ENCODE measurements around the gene RSBN1L.

Gene RSBN1L

DNA sequence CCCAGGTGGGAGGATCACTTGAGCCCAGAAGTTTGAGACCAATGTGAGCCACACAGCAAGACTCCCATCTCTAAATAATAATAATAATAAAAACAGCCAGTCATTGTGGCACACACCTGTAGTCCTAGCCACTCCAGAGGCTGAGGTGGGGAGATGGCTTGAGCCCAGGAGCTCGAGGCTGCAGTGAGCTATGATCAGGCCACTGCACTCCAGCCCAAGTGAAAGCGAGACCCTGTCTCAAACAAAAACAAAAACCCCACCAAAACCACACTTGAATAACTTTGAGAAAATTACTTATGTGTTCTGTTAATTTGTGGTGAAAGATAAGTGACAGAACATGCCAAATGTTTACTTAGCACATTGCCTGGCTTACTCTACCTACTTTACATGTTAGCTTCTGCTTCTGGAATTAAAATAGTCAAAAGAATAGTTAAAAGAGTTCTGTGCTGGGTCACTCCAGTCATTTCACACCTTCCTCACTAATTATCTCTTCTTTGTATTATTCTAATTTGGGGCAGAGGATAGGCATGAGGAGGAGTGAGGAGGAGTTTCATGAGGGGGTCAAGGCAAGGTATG is 92.2 kb downstream of the RSBN1L start:
- TF ChIP-seq FOXP2 (optimal IDR thresholded peaks at IDR 0.05; ENCODE audit: borderline replicate concordance, extremely low read depth, extremely low read length, insufficient read depth): no peak
- no peak for TF ChIP-seq SIN3A (IDR thresholded peaks at IDR 0.05; ENCODE audit: borderline replicate concordance, insufficient read depth, low read length)
- no peak for TF ChIP-seq TAF1 (IDR thresholded peaks at IDR 0.05; ENCODE audit: borderline replicate concordance, insufficient read depth, low read length)
- TF ChIP-seq, protein P1, sequence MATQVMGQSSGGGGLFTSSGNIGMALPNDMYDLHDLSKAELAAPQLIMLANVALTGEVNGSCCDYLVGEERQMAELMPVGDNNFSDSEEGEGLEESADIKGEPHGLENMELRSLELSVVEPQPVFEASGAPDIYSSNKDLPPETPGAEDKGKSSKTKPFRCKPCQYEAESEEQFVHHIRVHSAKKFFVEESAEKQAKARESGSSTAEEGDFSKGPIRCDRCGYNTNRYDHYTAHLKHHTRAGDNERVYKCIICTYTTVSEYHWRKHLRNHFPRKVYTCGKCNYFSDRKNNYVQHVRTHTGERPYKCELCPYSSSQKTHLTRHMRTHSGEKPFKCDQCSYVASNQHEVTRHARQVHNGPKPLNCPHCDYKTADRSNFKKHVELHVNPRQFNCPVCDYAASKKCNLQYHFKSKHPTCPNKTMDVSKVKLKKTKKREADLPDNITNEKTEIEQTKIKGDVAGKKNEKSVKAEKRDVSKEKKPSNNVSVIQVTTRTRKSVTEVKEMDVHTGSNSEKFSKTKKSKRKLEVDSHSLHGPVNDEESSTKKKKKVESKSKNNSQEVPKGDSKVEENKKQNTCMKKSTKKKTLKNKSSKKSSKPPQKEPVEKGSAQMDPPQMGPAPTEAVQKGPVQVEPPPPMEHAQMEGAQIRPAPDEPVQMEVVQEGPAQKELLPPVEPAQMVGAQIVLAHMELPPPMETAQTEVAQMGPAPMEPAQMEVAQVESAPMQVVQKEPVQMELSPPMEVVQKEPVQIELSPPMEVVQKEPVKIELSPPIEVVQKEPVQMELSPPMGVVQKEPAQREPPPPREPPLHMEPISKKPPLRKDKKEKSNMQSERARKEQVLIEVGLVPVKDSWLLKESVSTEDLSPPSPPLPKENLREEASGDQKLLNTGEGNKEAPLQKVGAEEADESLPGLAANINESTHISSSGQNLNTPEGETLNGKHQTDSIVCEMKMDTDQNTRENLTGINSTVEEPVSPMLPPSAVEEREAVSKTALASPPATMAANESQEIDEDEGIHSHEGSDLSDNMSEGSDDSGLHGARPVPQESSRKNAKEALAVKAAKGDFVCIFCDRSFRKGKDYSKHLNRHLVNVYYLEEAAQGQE (IDR thresholded peaks at IDR 0.05; ENCODE audit: insufficient read depth in 1 of 2, low read depth in 2 of 2, low read length in 2 of 2): no peak
- no peak for TF ChIP-seq POLR2AphosphoS5 (IDR thresholded peaks at IDR 0.05; ENCODE audit: low read depth, low read length)

DNA sequence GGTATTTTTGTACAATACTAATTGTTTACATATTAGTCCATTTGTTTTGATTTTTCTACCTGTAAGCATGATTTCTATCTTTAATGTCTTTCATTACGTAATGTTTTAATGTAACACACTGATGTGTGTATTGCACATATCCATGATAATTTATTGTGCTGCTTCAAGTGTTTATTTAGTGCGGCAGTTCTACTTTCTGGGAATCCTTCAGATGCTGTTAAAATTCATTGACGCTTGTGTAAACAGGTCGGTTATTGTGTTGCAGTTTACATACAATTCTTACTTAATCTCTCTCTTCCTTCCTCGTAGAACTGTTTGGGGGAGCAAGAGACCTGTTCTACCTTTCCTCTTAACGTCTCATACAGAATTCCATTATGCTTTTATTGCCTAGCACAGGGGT is 95.1 kb downstream of the RSBN1L start:
- TF ChIP-seq FOXP2 (optimal IDR thresholded peaks at IDR 0.05; ENCODE audit: borderline replicate concordance, extremely low read depth, extremely low read length, insufficient read depth) (no peak), SIN3A (IDR thresholded peaks at IDR 0.05; ENCODE audit: borderline replicate concordance, insufficient read depth, low read length) (no peak), TAF1 (IDR thresholded peaks at IDR 0.05; ENCODE audit: borderline replicate concordance, insufficient read depth, low read length) (no peak), POLR2AphosphoS5 (IDR thresholded peaks at IDR 0.05; ENCODE audit: low read depth, low read length) (no peak)
- TF ChIP-seq, protein P1 (IDR thresholded peaks at IDR 0.05; ENCODE audit: insufficient read depth in 1 of 2, low read depth in 2 of 2, low read length in 2 of 2): no peak

DNA sequence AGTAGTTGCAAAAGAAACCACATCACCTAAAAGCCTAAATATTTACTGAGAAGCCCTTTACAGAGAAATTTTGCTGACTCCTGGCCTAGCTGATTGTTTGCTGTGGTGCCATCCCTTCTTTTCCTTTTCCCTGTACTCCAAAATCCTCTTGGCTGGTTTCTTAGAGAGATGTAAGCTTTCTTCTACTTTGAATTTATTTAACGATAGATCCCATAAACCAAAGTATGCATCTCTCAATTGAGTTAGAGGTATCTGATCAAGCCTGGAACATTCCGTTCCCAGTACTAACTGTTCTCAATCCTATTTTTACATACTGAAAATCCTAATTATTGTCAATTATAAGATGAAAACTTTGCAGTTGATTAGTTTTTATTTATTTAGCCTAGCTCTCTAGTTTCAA is 95.7 kb downstream of the RSBN1L start:
- TF ChIP-seq SIN3A (IDR thresholded peaks at IDR 0.05; ENCODE audit: borderline replicate concordance, insufficient read depth, low read length) (no peak), FOXP2 (optimal IDR thresholded peaks at IDR 0.05; ENCODE audit: borderline replicate concordance, extremely low read depth, extremely low read length, insufficient read depth) (no peak), POLR2AphosphoS5 (IDR thresholded peaks at IDR 0.05; ENCODE audit: low read depth, low read length) (no peak), TAF1 (IDR thresholded peaks at IDR 0.05; ENCODE audit: borderline replicate concordance, insufficient read depth, low read length) (no peak)
- TF ChIP-seq, protein P1 (IDR thresholded peaks at IDR 0.05; ENCODE audit: insufficient read depth in 1 of 2, low read depth in 2 of 2, low read length in 2 of 2): no peak

DNA sequence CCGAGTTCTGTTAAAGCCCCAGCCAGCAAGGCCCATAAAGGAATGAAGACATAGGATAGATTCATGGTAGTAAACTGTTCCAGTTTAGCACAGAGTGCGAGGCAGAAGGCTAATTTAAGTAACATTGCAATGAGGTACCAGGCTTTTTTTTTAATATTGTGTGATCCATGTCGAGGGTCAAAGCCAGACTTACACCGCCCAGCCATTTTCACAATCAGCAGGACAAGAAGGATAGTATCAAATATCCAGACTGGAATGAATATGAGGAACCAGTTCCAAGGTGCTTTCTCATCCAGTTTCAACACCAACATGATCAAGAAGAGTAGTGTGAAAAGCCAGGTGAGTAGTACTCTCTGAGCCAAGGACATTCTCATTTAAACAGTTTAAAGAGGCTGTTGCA is 97.7 kb downstream of the RSBN1L start:
- TF ChIP-seq, protein P1 (IDR thresholded peaks at IDR 0.05; ENCODE audit: insufficient read depth in 1 of 2, low read depth in 2 of 2, low read length in 2 of 2): no peak
- TF ChIP-seq TAF1 (IDR thresholded peaks at IDR 0.05; ENCODE audit: borderline replicate concordance, insufficient read depth, low read length) (no peak), FOXP2 (optimal IDR thresholded peaks at IDR 0.05; ENCODE audit: borderline replicate concordance, extremely low read depth, extremely low read length, insufficient read depth) (no peak), POLR2AphosphoS5 (IDR thresholded peaks at IDR 0.05; ENCODE audit: low read depth, low read length) (no peak), SIN3A (IDR thresholded peaks at IDR 0.05; ENCODE audit: borderline replicate concordance, insufficient read depth, low read length) (no peak)
